Kidney epithelial cell (primary cell): ENCODE results near the gene FAM25G. TPM values are rescaled to one million over a fixed set of nuclear protein-coding genes. Genes with fewer than 3 reads are reported as not detected.

ENCODE experiments used
- DNase-seq: peaks from one replicate; pipeline ENCODE4 v3.0.0-alpha.2; 2010; ENCODE audit warnings: low read depth
- H3K27me3 ChIP-seq: 2 replicates; pipeline ENCODE4 v1.6.0; 2011; ENCODE audit warnings: low read length; ENCODE audit not compliant: control insufficient read depth, insufficient read depth
- H3K36me3 ChIP-seq: 2 replicates; pipeline ENCODE4 v1.5.1; 2011; ENCODE audit warnings: low read length; ENCODE audit not compliant: control insufficient read depth, insufficient read depth
- H3K4me3 ChIP-seq: 2 replicates; pipeline ENCODE4 v1.5.1; 2011; ENCODE audit warnings: low read depth, mild to moderate bottlenecking, control low read depth, low read length
- total RNA-seq: library from RNA; depleted of rRNA; stranded (reverse); fragments of >200 nt; gene quantifications from 2 replicates; pipeline ENCODE4 v1.2.3, GENCODE V29; 2015
- TF ChIP-seq, protein P1 (sequence below): IDR thresholded peaks from 2 replicates; pipeline ENCODE4 v1.5.1; 2011; ENCODE audit warnings: mild to moderate bottlenecking, moderate library complexity, low read length, control low read depth, inconsistent platforms; ENCODE audit not compliant: insufficient read depth, poor library complexity, severe bottlenecking

The FAM25G gene
- total RNA-seq, 1 donor from 2014 or later, result 3.2 TPM

DNA sequence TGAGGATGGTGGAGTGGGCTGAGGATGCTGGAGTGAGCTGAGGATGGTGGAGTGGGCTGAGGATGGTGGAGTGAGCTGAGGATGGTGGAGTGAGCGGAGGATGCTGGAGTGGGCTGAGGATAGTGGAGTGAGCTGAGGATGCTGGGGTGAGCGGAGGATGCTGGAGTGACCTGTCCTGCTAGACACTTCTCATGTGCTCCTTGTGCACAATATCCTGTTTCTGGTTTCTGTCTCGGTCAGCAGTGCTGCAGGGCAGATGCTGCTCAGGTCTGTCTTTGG, 36.8 kb downstream of the FAM25G start:
- Histone ChIP-seq H3K27me3 (peaks cover 5% of the 10 kb centered on the region), H3K36me3 (no peaks in the 10 kb centered on the region), H3K4me3 (no peak overlapping the region)
- DNase-seq, result no peak
- TF ChIP-seq, protein P1, sequence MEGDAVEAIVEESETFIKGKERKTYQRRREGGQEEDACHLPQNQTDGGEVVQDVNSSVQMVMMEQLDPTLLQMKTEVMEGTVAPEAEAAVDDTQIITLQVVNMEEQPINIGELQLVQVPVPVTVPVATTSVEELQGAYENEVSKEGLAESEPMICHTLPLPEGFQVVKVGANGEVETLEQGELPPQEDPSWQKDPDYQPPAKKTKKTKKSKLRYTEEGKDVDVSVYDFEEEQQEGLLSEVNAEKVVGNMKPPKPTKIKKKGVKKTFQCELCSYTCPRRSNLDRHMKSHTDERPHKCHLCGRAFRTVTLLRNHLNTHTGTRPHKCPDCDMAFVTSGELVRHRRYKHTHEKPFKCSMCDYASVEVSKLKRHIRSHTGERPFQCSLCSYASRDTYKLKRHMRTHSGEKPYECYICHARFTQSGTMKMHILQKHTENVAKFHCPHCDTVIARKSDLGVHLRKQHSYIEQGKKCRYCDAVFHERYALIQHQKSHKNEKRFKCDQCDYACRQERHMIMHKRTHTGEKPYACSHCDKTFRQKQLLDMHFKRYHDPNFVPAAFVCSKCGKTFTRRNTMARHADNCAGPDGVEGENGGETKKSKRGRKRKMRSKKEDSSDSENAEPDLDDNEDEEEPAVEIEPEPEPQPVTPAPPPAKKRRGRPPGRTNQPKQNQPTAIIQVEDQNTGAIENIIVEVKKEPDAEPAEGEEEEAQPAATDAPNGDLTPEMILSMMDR, result no peak

DNA sequence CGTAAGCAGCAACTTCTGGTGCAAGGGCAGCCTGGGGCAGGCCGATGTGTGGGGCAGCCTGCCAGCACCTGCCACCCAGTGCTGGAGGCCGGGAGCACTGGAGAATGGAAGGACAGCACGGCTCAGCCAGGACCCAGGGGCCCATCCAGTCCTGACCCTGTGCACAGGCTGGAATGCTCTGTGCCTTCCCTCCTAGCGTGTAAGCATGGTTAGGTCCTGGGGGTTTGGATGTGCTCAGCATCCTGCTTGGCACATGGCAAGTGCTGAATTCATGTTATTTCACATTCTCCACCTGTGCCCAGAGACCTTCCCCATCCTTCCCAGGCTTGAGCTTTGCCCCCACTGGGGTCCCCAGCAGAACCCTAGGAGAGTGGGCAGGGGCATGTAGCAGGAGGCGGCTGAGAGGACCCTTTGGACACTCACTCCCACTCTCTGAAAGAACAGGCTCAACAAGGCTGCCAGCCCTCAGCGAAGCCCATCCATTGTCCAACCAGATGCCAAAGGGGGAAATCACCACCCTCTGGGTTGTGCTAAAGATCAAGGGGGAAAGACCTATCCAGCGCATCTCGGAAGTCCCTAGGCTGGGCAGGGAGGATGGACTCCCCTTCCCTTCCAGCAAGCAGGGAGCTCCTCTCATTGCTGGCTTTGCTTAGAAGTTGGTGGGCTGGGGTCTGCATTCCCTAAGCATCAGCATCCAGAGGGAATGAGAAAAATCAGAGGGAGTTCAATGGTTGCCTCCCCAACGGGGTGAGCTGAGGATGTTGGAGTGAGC, 37.3 kb downstream of the FAM25G start:
- no peak for DNase-seq
- H3K36me3 ChIP-seq, result no peaks in the 10 kb centered on the region
- TF ChIP-seq, protein P1, result no peak
- H3K27me3 ChIP-seq, result peaks cover 5% of the 10 kb centered on the region
- no peak overlapping the region for H3K4me3 ChIP-seq

DNA sequence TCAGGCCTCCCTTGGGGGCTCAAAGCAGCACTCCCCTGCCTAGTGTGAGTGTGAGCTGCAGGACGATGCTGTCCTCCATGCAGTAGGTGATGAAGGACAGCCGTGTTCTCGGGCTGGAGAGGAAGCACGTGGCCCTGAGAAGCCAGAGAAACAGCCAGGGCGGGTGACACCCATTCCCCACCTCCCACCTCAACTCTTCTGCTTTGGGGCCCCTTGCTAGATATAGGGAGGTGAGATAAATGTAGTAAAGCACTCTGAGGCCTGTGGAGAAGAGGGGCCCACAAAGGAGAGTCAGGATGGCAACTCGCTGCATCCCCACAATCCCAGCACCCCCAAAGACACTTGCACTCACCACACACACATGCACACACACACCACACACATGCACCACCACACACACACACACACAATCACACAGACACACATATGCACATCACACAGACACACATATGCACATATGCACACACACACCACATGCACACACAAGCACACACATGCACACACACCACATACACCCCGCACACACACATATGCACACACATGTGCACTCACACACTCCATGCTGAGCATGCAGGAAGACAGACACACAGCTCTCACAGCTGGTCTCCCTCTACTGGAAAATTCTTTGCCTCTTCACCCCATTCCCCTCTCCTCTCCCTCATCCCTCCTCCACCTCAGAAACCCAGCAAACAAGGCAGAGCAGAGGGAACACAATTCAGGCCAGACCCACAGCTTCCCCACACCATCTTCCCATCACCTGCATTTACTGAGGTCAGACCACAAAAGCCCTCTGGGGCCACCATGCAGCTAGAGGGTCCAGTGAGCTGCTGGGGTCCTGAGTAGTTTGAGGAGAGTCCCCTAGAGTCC, 38.1 kb downstream of the FAM25G start:
- Histone ChIP-seq H3K27me3 (peaks cover 5% of the 10 kb centered on the region), H3K4me3 (no peak overlapping the region), H3K36me3 (no peaks in the 10 kb centered on the region)
- TF ChIP-seq, protein P1, result no peak
- DNase-seq, result no peak

DNA sequence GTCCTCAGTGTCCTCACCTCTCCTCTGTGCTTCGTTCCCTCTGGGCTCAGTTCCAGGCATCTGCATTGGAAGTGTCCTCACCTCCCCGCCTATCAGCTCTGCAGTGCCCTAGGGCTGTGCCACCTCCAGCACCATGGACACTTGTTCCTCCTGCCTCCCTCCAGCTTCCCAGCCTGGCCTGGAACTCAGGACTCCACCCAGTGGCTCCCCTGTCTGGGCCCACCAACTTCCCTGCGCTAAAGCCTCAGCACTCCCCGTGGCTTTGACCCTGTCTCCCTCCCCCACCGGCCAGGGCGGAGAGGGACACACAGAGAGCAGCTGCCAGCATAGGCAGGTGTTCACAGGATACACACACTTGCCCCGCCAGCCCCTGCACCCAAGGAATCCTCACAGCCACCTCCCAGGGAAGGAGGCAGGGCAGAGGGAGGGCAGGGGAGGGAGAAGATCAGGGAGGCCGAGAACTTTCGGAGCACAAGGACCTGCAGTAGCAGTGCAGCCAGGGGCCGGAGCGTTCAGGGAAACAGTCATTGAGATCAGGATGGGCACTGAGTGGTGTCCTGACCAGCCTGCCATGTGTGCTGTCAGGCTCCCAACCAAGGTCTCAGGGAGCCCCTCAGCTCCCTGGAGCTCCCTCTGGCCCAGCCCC, 38.9 kb downstream of the FAM25G start:
- Histone ChIP-seq H3K27me3 (peaks cover 5% of the 10 kb centered on the region), H3K36me3 (no peaks in the 10 kb centered on the region), H3K4me3 (no peak overlapping the region)
- no peak for DNase-seq
- TF ChIP-seq, protein P1, result no peak

DNA sequence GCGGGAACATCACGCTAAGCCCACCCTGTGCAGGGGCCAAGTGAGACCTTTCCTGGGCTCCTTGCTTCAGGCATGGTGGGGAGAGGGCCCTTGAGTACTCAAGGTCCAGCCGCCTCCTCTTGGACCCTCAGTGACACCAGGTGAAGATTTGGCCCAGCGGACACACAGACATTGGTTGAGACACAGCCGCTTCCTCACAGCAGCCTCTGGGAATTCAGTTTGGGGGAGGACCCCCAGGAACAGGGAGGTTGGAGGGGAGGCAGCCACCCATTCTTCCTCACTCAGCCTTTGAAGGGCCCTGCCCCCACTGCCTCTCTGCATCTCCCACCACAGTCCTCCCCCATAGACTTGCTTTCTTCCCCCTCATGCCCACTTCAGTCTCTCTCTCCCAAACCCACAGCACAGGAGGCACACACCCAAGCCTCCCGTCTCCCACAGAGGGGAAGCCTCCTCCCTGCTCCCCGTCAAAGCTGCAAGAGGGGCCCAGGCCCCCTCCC, 39.5 kb downstream of the FAM25G start:
- TF ChIP-seq, protein P1, result no peak
- no peak for DNase-seq
- peaks cover 5% of the 10 kb centered on the region for H3K27me3 ChIP-seq
- H3K36me3 ChIP-seq, result no peaks in the 10 kb centered on the region
- no peak overlapping the region for H3K4me3 ChIP-seq
